ENCODE results near the gene SNAP29.

- no peak for TF ChIP-seq CTCF (IDR thresholded peaks at IDR 0.05)
- no peak for TF ChIP-seq POLR2A (IDR thresholded peaks at IDR 0.05)
These were observed 71.2 kb downstream of the SNAP29 start for GRCh38 chr22:20930004-20930403.
